NCI-H69 (cell line): ENCODE measurements around the gene UAP1L1.

Experiments used
- DNase-seq: peaks from one replicate; lab custom pipeline; 2025; lab: John Stamatoyannopoulos, UW

The UAP1L1 gene

DNA sequence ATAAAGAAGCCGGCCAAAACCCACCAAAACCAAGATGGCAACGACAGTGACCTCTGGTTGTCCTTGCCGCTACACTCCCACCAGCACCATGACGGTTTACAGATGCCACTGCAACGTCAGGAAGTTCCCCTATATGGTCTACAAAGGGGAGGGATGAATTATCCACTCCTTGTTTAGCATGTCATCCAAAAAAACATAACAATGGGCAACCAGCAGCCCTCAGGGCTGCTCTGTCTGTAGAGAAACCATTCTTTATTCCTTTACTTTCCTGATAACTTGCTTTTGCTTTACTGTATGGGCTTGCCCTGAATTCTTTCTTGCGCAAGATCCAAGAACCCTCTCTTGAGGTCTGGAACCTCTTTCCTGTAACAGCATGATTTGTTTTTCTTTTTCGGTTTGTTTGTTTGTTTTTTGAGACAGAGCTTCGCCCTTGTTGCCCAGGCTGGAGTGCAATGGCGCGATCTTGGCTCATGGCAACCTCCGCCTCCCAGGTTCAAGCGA lies 2.0 kb upstream of the UAP1L1 start:
- no peak for DNase-seq

DNA sequence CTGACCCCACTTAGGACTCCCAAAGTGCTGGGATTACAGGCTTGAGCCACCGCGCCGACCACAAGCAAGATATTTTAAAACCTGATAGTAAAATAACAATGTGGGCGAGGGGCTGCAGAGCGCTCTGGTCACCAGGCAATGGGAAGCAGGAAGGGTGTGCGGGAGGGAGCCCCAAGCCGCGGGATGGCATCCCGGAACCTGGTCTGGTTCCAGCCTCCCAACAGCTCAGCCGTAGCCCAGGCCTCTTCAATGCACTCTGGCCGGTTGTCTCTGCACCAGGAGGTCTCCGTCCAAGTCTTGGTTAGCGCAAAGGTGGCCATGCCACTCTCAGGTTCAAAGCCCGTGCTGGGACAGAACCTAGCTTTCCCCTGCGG lies 694 bp upstream of the UAP1L1 start:
- DNase-seq, result no peak

DNA sequence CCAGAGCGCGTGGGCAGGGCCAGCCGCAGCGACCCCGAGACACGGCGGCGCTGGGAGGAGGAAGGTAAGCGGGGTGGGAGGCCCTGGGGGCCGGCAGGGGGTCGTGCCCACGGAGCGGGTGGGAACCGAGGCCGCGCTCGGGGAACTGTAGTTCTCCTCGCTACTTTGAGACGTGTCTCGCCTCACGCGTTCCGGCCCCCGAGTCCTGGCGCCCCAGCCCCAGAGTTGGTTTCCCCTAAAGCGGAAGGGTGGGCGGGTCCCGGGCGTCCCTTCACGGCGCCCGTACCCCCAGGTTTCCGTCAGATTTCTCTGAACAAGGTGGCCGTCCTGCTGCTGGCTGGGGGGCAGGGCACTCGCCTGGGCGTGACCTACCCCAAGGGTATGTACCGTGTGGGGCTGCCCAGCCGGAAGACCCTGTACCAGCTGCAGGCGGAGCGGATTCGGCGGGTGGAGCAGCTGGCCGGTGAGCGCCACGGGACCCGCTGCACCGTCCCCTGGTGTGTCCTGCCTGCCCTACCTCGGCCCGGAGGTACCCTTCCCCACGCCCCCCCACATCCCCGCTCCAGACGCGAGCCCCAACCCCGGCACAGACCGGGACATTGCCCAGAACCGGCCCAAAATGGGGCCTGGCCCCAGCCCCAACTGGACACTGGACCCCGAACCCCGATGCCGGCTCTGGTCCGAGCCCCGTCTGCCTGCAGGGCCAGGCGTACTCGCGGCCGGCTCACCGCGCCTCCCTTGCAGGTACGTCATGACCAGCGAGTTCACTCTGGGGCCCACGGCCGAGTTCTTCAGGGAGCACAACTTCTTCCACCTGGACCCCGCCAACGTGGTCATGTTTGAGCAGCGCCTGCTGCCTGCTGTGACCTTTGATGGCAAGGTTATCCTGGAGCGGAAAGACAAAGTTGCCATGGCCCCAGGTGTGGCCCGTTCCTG lies 709 bp downstream of the UAP1L1 start:
- DNase-seq, result peak; percentile 48

DNA sequence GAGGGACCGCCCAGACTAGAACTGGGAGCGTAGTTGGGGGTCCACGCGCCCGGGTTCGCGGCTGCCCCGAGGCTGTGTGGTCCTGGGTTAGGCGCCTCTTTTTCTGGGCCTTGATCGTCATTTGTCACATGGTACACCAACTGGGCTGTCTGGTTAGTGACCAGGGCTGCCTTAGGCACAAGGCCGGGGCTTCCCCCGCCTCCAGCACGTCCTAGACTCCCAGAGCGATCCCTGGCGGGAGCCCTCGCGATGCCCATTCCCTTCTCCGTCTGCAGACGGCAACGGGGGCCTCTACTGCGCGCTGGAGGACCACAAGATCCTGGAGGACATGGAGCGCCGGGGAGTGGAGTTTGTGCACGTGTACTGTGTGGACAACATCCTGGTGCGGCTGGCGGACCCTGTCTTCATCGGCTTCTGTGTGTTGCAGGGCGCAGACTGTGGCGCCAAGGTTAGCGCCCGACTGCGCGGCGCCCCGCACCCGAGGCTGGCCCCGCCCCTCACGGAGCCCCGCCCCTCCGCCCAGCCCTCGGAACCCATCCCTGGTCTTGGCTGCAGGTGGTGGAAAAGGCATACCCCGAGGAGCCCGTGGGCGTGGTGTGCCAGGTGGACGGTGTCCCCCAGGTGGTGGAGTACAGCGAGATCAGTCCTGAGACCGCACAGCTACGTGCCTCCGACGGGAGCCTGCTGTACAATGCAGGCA lies 1.5 kb downstream of the UAP1L1 start:
- DNase-seq, result no peak

DNA sequence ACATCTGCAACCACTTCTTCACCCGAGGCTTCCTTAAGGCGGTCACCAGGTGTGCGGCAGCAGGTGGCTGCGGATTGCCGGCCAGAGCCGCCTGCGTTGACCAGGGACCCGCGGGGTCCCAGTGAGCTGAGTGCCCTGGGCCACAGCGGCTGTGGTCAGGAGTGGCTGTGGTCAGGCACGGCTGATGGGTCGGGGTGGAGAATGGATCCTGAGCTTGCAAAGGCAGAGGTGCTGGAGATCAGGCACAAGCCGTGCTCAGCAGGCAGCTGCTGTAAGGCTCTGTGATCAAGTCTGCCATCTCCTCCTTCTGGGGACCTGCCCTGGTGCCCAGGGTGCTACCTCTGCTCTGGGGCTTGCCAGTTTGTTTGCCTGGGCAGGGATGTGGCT lies 2.1 kb downstream of the UAP1L1 start:
- no peak for DNase-seq

DNA sequence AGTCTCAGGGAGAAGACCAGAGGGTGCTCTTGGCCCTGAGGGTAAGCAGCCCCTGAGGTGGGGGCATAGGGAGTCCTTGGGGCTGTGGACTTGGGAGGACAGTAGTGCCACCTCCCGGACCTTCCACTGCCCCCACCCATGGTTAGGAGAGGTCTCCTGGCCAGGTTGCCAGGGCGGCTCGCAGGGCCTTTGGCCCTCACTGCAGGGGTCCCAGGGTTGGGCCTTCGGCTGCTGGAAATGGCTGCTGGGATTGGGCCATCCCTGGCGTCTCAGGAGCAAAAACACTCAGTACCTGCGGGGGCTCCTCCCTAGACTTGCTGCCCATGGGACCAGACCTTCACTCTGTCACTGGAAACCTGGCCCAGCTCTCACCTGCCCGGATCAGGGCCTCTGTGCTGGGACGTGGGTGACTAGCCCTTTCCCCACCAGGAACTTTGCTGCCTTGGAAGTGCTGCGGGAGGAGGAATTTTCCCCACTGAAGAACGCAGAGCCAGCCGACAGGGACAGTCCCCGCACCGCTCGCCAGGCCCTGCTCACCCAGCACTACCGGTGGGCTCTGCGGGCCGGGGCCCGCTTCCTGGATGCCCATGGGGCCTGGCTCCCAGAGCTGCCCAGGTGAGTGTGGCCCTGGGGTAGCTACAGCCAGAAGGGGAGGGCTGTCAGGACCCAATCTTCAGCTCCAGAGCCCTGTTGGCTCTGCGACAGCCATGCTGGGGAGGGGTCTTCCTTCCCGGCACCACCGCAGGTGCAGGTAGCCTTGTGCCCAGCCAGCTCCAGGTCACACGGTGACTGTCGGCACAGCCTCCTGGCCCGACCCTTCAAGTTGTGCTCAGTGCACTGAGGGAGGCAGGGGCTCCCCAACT lies 3.2 kb downstream of the UAP1L1 start:
- no peak for DNase-seq

DNA sequence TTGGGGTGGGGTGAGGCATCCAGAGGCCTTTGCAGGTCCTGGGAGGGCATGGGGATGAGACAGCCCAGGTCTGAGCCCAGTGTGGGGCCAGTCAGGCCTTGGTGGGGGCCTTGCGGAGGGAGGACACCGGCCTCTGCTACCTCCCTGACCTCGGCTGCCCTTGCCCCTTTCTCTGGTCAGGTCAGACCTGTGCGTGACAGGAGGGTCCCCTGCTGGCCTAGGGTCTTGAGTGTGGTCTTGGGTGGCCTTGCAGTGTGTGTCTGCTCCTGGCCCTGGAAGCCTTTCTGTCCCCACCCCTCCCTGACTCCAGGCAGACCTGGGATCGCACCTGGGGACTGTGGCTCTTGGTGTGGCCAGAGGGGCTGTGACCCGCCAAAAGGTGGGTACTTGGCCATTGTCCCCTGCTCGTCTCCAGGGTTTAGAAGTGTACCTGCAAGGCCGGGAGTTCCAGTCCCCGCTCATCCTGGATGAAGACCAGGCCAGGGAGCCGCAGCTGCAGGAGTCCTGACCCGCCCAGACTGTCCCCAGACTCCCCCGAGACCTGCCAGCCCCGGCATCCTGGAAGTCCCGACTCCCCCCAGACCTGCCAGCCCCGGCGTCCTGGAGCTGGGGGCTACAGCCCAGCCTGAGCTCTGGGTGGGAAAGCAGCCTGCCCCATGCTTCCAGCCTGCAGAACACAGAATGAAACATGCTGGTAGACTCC lies 5.1 kb downstream of the UAP1L1 start:
- DNase-seq, result no peak

DNA sequence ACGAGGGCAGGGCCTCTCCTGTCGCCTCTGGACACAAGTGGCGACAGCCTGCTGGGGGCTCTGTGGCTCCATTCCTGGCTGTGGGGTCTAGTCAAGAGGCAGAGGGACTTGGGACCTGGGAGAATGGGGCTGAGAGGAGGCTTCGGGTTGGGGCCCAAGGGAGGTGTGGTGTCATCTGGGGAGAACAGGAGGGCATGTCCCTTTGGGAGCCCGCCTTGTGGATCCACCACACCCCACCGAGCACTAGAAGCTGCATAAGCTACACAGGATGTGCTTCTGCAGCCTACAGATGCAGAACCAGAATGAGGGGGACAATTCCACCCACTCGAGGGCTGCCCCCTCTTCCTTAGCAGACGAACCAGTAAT lies 5.6 kb downstream of the UAP1L1 start:
- DNase-seq, result no peak

DNA sequence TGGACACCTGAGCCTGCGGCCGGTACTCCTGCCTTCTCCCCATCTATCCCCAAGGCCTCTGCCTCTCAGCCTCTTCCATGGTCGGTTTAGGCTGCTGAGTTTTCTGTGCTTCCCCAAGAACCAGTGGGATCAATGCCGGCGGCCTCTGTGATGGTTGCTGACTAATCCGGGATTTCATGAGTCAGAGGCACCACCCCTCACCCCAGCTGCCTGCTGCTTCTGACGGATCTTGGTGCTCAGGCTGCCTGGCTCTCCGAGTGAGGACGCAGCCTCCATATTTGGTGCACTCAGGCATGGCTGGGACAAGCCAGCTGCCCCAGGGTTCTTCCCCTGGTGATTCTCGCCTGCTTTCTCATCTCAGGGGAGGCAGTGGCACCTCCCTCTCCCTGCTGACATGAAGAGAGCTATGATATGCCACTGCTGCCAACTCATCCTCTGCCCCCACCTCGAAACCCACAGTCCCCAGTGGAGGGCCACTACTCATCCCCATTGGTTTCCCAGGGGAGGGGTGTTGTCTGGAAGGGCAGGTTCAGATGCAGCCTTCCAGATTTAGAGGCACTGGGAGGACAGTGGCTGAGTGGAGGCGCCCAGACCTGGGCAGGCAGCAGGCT lies 6.2 kb downstream of the UAP1L1 start:
- DNase-seq, result no peak

DNA sequence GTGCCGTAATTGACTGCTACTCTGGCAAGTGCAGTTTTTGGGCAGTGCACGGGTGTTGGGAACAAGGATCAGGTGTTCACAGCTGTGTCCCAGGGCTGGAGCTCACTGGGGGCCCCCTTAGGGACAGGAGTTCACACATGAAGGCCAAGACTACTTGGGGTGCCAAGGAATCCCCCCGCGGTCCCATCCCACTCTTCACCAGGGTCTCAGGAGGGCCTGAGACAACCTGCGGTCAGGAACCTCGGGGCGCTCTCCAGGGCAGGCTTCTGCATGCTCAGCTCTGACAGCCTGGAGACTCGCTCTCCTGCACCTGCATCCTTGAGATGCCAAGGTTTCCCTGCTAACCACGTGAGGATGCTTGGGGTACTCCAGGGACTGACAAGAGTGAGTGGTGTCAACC lies 7.2 kb downstream of the UAP1L1 start:
- DNase-seq, result no peak

DNA sequence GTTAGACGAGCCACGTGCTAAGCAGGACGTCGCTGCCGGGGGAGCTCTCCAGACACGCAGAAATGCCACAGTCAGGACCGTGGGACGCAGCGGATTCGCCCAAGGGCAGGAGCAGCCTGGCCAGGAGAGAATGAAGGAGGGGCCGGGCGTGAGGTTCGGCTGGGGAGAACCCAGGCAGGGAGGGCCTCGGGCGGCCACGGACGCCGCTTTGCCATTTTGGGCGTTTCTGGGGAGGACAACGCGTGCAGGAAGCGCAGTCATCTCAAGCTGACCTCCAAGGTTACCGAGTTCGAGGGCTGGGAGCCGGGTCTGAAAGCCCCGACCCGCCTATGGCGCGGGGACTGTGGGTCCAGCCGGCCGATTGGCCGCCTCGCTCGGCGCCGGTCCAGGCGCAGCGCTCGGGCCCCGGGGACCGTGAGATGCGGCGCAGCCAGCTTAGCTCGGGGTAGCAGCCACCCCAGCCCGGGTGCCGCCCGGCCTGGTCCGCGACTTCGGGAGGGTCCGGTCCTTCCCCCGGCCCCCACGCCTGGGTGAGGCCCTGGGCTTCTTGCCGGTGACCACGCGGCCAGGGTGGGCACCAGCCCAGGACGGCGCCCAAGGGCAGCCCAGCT lies 8.7 kb downstream of the UAP1L1 start:
- peak; percentile 51 for DNase-seq

DNA sequence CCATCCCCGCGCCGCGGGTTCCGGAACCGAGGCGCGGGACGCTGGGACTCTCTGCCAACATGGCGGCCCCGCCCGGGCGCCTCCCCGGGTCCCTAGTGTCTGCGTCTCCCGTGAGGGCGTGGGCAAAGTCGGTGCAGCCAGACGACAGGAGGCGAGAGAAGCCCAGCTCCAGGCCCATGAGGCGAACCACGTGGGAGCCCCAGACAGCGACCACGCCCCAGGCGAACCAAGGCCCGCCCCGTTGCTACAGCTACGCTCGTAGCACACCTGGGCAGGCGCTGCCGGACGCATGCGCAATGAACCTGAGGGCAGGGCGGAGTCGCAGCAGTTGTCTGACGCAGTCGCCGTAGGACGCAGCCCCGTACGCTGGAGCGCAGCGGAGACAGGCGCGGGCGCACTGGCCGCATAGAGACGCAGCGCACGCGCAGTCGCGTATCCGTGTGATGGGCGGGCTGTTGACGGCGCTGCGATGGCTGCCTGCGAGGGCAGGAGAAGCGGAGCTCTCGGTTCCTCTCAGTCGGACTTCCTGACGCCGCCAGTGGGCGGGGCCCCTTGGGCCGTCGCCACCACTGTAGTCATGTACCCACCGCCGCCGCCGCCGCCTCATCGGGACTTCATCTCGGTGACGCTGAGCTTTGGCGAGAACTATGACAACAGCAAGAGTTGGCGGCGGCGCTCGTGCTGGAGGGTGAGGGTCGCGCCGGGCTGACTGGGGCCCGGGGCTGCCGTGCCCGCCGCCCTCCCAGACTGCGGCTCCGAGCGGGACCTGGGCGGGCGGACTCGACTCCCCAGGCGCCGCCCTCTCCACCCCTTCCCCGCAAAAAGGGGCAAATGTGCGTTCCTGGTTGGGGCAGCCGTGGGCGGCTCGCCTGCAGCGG lies 9.5 kb downstream of the UAP1L1 start, which contains the start of gene MAN1B1:
Gene MAN1B1 (plus strand): TSS at position 455 of the 878 bp plus-strand sequence. CDS start 15 bp downstream, at position 470.
- DNase-seq, result peak; percentile 100

DNA sequence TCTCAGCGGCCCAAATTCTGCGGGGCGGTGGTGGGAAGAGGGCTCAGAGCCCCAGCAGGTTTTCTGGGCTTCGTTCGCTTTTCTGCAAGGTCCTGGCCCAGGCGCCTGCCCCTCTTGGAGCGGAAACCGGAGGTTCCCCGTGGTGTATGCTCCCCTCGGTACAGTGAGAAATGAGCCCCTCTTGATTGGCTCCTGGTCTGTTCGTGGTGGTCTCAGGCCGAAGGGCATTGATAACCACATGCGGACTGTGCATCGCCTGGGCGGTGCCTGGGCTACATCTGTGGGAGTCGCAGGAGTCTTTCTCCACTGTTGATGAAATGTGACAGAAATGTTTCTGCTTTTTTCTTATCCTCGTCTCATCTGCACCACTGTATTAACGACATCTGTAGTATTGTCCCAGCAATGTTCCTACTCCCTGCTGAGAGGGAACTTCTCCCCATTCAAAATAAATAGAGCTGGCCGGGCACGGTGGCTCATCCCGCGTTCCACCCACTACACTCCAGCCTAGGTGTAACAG lies 10.2 kb downstream of the UAP1L1 start:
- no peak for DNase-seq

DNA sequence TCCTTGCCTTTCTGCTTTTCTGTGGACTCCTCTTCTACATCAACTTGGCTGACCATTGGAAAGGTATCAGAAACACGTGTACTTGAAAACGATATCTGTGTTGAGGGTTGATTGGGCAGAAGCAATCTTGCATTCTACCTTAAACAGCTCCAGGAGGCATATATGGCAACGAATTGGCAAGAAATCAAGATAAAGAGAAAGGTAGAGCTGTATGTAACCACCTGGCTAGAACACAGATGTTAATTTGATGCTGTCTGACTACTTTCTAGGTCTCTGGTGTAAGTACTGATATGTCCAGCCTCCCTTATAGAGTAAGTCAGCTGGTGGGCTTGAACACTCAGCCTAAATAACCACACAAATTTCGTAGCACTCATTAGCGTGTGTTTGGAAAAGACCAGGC lies 10.8 kb downstream of the UAP1L1 start:
- peak; percentile 53 for DNase-seq

DNA sequence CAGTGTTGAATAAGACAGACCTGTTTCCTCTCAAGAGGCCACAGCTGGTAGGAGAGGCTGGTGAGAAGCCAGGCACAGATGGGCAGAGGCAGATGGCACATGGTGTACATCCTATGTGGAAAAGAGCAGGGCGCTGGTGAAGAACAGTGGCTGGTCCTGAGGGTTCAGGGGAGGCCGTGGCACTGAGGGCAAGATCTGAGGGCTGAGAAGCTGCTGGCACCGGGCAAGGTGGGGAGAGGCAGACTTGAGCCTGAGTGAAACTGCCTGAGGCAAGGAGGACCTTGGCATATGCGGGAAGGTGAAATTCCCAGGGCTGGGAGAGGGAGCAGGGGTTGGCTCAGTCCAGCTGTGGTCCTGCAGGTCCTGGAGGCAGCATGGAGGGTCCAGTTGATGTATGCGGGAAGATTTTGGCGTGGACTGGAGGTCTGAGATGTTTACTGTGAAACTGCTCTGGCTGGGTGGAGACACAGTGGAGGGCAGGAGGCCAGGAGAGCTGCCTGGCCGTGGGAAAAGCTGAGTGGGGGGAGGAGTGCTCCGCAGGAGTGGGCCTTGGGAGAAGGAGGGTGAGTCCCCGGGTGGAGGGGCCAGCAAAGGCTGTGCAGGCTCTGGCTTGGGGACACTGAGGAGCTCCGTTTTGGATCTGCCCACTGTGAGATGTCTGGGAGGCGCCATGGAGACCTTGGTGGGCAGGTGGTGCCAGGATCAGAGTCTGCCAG lies 12.1 kb downstream of the UAP1L1 start:
- DNase-seq, result peak; percentile 44

DNA sequence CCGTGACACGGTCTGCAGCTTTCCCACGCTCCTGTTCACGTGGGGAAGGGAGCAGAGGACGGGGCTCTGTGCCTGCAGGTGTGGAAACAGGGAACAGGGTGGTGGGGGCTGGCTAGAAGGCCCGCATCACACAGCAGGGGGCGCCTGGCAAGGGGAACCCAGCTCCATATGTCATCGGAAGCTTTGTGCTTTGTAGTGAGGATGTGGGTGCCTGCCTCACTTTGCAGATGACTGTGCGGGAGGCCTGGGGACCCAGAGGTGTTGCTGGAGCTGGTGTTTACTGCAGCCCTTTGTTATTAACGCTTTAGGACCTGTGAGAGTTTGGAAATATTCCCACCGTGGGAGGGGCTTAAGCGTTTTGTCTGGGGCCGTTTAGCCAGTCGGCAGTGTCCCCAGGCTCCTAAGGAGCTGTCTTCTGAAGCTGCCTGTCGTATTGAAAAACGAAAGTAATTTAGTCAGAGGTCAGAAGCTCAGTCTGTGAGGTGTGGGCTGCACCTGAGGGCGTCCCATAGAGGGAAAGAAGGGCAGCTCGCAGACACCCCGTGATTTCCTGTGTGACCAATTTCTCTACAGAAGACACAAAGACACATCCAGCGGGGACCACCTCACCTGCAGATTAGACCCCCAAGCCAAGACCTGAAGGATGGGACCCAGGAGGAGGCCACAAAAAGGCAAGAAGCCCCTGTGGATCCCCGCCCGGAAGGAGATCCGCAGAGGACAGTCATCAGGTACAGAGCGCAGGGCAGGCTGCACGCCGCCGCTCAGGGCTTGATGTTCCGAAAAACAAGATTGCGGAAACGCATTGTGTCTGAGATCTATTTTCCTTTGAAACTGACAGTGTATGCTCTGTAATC lies 18.6 kb downstream of the UAP1L1 start:
- no peak for DNase-seq

DNA sequence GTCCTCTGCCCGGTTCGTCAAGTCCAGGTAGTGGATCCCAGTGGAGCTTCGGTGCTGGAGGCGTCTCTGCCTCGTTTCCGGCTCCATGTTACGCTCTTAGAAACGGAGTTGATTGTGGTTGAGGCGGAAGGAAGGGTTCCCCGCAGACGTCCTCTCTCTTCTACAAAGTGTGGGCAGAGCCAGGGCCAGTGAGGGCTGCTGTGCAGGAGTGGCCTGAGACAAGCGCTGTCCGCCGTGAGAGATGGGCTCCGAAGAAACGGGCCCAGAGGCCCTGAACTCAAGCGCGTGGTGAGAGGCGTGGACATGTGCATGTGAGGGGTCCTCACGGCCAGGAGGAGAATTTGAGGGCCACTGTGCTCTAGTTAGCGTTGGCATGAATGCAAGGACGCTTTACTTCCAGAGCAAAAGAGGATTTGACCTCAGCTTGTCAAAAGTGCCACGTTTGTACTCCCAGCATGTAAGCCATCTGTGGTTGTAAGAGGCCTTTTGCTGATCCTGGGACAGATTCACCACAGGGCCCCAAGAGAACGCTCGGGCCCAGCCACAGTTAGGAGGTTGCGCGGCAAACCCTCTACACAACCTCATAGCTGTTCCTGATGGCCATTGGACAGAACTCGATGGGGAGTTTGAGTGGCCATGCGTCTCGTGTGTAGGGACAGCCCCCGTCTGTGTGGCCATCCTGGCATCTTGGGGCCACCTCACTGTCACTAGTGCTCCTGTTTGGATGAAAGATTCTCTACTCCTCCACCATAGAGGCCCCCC lies 19.6 kb downstream of the UAP1L1 start:
- DNase-seq, result no peak
